Right ventricle myocardium inferior (tissue), 1 donor: ENCODE measurements around the gene FCHSD2. TPM values are rescaled to one million over a fixed set of nuclear protein-coding genes. Genes with fewer than 3 reads are reported as not detected.
"Not testable (repeated sequence)": the region's sequence is repeated elsewhere in the genome, so short reads cannot be mapped to it uniquely, and the experiment has no call there.

Experiments
- ATAC-seq: fragments of 200-7000 bp; cut with Tn5 transposase; one replicate; pipeline ENCODE4 v1.9.1; 2020; ENCODE audit warnings: mild to moderate bottlenecking, moderate library complexity
- DNase-seq: peaks from one replicate; pipeline ENCODE4 v3.0.0; 2021; ENCODE audit errors: missing footprints
- intact Hi-C: fragments of 100-400 bp; cut with DNase I; formaldehyde crosslinking; loops from one replicate; pipeline ENCODE4 v1.11.0; 2022
- total RNA-seq: library from RNA; stranded (reverse); fragmentation: NEBNext Ultra II Directional; extraction: Animal tissue kit (Norgen Biotek cat#: 25700); gene quantifications from one replicate; pipeline ENCODE4 v1.2.1, GENCODE V29; 2021
- donor health status: DM: no; HTN: yes; CAD: no; lungs with severe emphysema.

The FCHSD2 gene
- total RNA-seq, 1 donor from 2014 or later: 36.6 TPM

GRCh38 chr11:73002214-73002613, 139.9 kb downstream of the FCHSD2 start:
- ATAC-seq (no peak), DNase-seq (no peak)
- intact Hi-C loops: no loop called here

- ATAC-seq (no peak), DNase-seq (no peak)
- intact Hi-C loops: no loop called here
These were observed 140.5 kb downstream of the FCHSD2 start for GRCh38 chr11:73001615-73002014.

- intact Hi-C loops: no loop called here
- no peak for DNase-seq
- ATAC-seq: no peak
These were observed 143.4 kb downstream of the FCHSD2 start for GRCh38 chr11:72998676-72999075.

GRCh38 chr11:72996959-72997358, 145.2 kb downstream of the FCHSD2 start:
- no peak for ATAC-seq
- intact Hi-C loops: no loop called here
- no peak for DNase-seq

- intact Hi-C loops: no loop called here
- DNase-seq (no peak), ATAC-seq (peak; percentile 81)
These were observed 152.4 kb downstream of the FCHSD2 start for GRCh38 chr11:72989727-72990126.

GRCh38 chr11:72988821-72989220, 153.3 kb downstream of the FCHSD2 start:
- ATAC-seq: no peak
- DNase-seq: no peak
- intact Hi-C loops: no loop called here

GRCh38 chr11:72985645-72986044, 156.5 kb downstream of the FCHSD2 start:
- DNase-seq: no peak
- intact Hi-C loops: no loop called here
- peak; percentile 53 for ATAC-seq

- intact Hi-C loops: no loop called here
- no peak for ATAC-seq
- DNase-seq: no peak
These were observed 157.6 kb downstream of the FCHSD2 start for GRCh38 chr11:72984453-72985077.

GRCh38 chr11:72983560-72983959, 158.6 kb downstream of the FCHSD2 start:
- intact Hi-C loops: no loop called here
- no peak for DNase-seq
- no peak for ATAC-seq

- no peak for DNase-seq
- ATAC-seq: no peak
- intact Hi-C loops: no loop called here
These were observed 160.0 kb downstream of the FCHSD2 start for GRCh38 chr11:72981971-72982685.

- intact Hi-C loops: no loop called here
- ATAC-seq (no peak), DNase-seq (no peak)
These were observed 161.0 kb downstream of the FCHSD2 start for GRCh38 chr11:72981080-72981479.

- ATAC-seq, intact Hi-C loops, DNase-seq: not testable (repeated sequence)
These were observed 164.3 kb downstream of the FCHSD2 start for GRCh38 chr11:72977782-72978181.

GRCh38 chr11:72976522-72976892, 165.6 kb downstream of the FCHSD2 start:
- ATAC-seq, DNase-seq, intact Hi-C loops: not testable (repeated sequence)

GRCh38 chr11:72975778-72976521, 166.2 kb downstream of the FCHSD2 start:
- DNase-seq (no peak), ATAC-seq (peak; percentile 72)
- intact Hi-C loops: no loop called here

- no peak for ATAC-seq
- intact Hi-C loops: no loop called here
- DNase-seq: no peak
These were observed 167.5 kb downstream of the FCHSD2 start for GRCh38 chr11:72974487-72975205.

- ATAC-seq (no peak), DNase-seq (no peak)
- intact Hi-C loops: no loop called here
These were observed 169.5 kb downstream of the FCHSD2 start for GRCh38 chr11:72972496-72973128.

- DNase-seq (no peak), ATAC-seq (no peak)
- intact Hi-C loops: no loop called here
These were observed 170.7 kb downstream of the FCHSD2 start for GRCh38 chr11:72971192-72971967.

- DNase-seq (no peak), ATAC-seq (no peak)
- intact Hi-C loops: no loop called here
These were observed 171.5 kb downstream of the FCHSD2 start for GRCh38 chr11:72970557-72971118.
